Gastroesophageal sphincter (tissue), 3 donors: ENCODE data around the gene UNC119B.

Source experiments
- EP300 ChIP-seq: sonication (generic); formaldehyde crosslinking; IDR thresholded peaks from one replicate; pipeline ENCODE4 v1.6.1; 2017; ENCODE audit warnings: antibody characterized with exemption, mild to moderate bottlenecking
- POLR2A ChIP-seq, 2 donors: fragments of 450-650 bp; IDR thresholded peaks; one replicate each; pipeline ENCODE4 v1.6.1; 2017; ENCODE audit warnings: antibody characterized with exemption in 2 of 2, mild to moderate bottlenecking in 2 of 2, moderate library complexity in 1 of 2
- POLR2AphosphoS5 ChIP-seq: sonication (generic); formaldehyde crosslinking; IDR thresholded peaks from one replicate; pipeline ENCODE4 v1.6.1; 2017; ENCODE audit warnings: antibody characterized with exemption
- TF ChIP-seq, protein P1 (sequence below), 4 experiments: fragments of 200-600 bp in 2 of 4; fragments of 450-650 bp in 2 of 4; sonication (generic) in 1 of 4; IDR thresholded peaks; one replicate each; pipeline ENCODE4 v1.5.1; 2017 to 2019; ENCODE audit warnings: antibody characterized with exemption in 4 of 4, mild to moderate bottlenecking in 2 of 4, moderate library complexity in 2 of 4

DNA sequence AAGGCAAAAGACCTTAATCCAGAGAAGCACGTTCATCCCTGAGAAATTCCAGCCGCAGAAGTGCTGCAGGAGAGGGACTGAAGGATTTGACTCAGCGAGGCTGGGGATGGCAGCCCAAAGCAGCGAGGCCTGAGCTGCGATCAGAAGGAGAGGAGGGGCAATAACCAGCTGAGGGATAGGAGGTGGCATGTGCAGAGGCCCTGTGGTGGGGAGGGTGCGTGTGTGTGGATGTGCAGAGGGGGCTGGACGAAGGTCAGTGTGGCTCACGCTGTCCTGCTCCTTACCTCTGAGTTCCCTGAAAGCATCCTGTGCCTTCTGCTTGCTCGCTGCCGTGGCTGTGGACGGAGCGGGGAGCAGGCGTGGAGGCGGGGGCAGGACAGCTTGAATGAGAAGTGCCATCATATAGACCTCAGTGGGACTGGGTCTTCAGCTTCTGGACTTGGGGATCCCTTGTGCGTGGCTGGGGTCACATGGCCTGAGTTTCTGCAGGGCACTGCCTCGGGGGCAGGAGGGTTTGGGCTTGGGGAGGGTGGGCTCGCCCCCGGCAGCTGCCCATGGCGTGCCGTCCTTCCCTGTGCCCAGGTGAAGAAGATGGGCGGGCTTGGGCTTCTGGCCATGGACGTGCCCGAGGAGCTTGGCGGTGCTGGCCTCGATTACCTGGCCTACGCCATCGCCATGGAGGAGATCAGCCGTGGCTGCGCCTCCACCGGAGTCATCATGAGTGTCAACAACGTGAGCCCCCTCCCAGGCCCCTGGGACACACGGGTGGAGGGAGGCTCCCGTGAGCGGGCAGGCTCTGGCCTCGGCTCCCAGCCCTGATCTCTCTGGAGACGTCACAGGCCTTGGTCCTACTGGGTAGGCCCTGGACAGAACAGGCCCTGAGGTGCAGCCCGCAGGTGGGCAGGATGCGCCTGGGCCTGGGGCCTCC, 26.4 kb downstream of the UNC119B start:
- TF ChIP-seq, protein P1, sequence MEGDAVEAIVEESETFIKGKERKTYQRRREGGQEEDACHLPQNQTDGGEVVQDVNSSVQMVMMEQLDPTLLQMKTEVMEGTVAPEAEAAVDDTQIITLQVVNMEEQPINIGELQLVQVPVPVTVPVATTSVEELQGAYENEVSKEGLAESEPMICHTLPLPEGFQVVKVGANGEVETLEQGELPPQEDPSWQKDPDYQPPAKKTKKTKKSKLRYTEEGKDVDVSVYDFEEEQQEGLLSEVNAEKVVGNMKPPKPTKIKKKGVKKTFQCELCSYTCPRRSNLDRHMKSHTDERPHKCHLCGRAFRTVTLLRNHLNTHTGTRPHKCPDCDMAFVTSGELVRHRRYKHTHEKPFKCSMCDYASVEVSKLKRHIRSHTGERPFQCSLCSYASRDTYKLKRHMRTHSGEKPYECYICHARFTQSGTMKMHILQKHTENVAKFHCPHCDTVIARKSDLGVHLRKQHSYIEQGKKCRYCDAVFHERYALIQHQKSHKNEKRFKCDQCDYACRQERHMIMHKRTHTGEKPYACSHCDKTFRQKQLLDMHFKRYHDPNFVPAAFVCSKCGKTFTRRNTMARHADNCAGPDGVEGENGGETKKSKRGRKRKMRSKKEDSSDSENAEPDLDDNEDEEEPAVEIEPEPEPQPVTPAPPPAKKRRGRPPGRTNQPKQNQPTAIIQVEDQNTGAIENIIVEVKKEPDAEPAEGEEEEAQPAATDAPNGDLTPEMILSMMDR (IDR thresholded peaks at IDR 0.05) = no peak
- TF ChIP-seq POLR2A (IDR thresholded peaks at IDR 0.05) (no peak), POLR2AphosphoS5 (no peak), EP300 (no peak)
